ENCODE measurements around the gene ZFAND3.
A peak's percentile ranks its signal among the peaks of the same experiment; 100 is the strongest.

The ZFAND3 gene

GRCh38 chr6:37821446-37821845 is 1.9 kb downstream of the ZFAND3 start:
- no peak overlapping the region for H3K27ac ChIP-seq
- TF ChIP-seq CTCF (IDR thresholded peaks at IDR 0.05), result no peak
- TF ChIP-seq ZFX (IDR thresholded peaks at IDR 0.05; ENCODE audit: borderline replicate concordance), result no peak

GRCh38 chr6:37822851-37823682 is 3.5 kb downstream of the ZFAND3 start:
- TF ChIP-seq CTCF (IDR thresholded peaks at IDR 0.05) (no peak), ZFX (IDR thresholded peaks at IDR 0.05; ENCODE audit: borderline replicate concordance) (no peak)
- H3K27ac ChIP-seq, result peak overlapping the region; percentile 54

- TF ChIP-seq ZFX (IDR thresholded peaks at IDR 0.05; ENCODE audit: borderline replicate concordance) (no peak), CTCF (IDR thresholded peaks at IDR 0.05) (no peak)
- H3K27ac ChIP-seq, result no peak overlapping the region
Observed at GRCh38 chr6:37824170-37824569, 4.6 kb downstream of the ZFAND3 start.

- TF ChIP-seq CTCF (IDR thresholded peaks at IDR 0.05) (no peak), ZFX (IDR thresholded peaks at IDR 0.05; ENCODE audit: borderline replicate concordance) (no peak)
- no peak overlapping the region for H3K27ac ChIP-seq
Observed at GRCh38 chr6:37826188-37826587, 6.7 kb downstream of the ZFAND3 start.

- TF ChIP-seq CTCF (IDR thresholded peaks at IDR 0.05), result no peak
- no peak for TF ChIP-seq ZFX (IDR thresholded peaks at IDR 0.05; ENCODE audit: borderline replicate concordance)
- no peak overlapping the region for H3K27ac ChIP-seq
Observed at GRCh38 chr6:37826993-37827392, 7.5 kb downstream of the ZFAND3 start.

GRCh38 chr6:37827603-37828265 is 8.2 kb downstream of the ZFAND3 start:
- TF ChIP-seq ZFX (IDR thresholded peaks at IDR 0.05; ENCODE audit: borderline replicate concordance) (no peak), CTCF (IDR thresholded peaks at IDR 0.05) (no peak)
- no peak overlapping the region for H3K27ac ChIP-seq

GRCh38 chr6:37830225-37830624 is 10.7 kb downstream of the ZFAND3 start:
- TF ChIP-seq CTCF (IDR thresholded peaks at IDR 0.05) (no peak), ZFX (IDR thresholded peaks at IDR 0.05; ENCODE audit: borderline replicate concordance) (no peak)
- H3K27ac ChIP-seq, result no peak overlapping the region
